ENCODE data around the gene OR2M3. TPM values are rescaled to one million over a fixed set of nuclear protein-coding genes. Genes with fewer than 3 reads are reported as not detected.

The OR2M3 gene
- total RNA-seq, 3 donors from 2014 or later (not counting 1 experiment from before 2014, with no cell fraction given): not detected

DNA sequence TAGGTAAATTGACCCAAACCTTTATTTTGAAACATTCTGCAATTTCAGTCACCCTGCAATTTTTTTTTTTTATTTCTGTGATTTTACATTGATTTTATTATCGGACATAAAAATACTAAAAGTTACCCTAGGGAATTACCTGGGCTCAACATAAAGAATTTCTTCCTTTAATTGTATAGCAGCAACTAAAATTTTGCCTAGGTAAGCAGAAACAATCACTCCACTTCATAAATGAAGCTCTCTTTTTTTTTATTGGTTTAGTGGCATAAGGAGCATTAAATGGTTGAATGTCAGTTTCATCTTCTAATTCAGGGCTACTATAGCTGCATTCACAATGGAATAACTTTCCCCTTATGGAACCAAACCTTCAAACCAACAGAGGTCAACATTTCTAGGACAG, 18.8 kb downstream of the OR2M3 start:
- no peak overlapping the region for H3K27ac Mint-ChIP-seq
- no peaks in the 10 kb centered on the region for H3K4me1 Mint-ChIP-seq
- WGBS (ENCODE audit: insufficient coverage): no CpG with 5 or more reads among the region's 1 CpG
- ATAC-seq (no peak), DNase-seq (no peak)
- intact Hi-C loops (cut with micrococcal nuclease): no loop called here
- Histone ChIP-seq H3K4me3 (ENCODE audit: low read length) (no peak overlapping the region), H3K27me3 (ENCODE audit: control insufficient read depth, insufficient read depth, low read length) (no peaks in the 10 kb centered on the region), H3K4me1 (ENCODE audit: control insufficient read depth, insufficient read depth, low read length) (no peaks in the 10 kb centered on the region), H3K36me3 (ENCODE audit: control insufficient read depth, insufficient read depth, low read length) (no peaks in the 10 kb centered on the region), H3K9me3 (ENCODE audit: control insufficient read depth, insufficient read depth, low read length) (no peaks in the 10 kb centered on the region), H3K27ac (ENCODE audit: low read length) (no peak overlapping the region)
- TF ChIP-seq, protein P1, sequence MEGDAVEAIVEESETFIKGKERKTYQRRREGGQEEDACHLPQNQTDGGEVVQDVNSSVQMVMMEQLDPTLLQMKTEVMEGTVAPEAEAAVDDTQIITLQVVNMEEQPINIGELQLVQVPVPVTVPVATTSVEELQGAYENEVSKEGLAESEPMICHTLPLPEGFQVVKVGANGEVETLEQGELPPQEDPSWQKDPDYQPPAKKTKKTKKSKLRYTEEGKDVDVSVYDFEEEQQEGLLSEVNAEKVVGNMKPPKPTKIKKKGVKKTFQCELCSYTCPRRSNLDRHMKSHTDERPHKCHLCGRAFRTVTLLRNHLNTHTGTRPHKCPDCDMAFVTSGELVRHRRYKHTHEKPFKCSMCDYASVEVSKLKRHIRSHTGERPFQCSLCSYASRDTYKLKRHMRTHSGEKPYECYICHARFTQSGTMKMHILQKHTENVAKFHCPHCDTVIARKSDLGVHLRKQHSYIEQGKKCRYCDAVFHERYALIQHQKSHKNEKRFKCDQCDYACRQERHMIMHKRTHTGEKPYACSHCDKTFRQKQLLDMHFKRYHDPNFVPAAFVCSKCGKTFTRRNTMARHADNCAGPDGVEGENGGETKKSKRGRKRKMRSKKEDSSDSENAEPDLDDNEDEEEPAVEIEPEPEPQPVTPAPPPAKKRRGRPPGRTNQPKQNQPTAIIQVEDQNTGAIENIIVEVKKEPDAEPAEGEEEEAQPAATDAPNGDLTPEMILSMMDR (IDR thresholded peaks at IDR 0.05): no peak
- no peaks in the 10 kb centered on the region for H3K36me3 Mint-ChIP-seq
- H3K27me3 Mint-ChIP-seq (ENCODE audit: low read depth in 2 of 2): no peaks in the 10 kb centered on the region
- H3K9me3 Mint-ChIP-seq: peaks cover 7% of the 10 kb centered on the region in 2 donors
- H3K4me3 Mint-ChIP-seq: no peak overlapping the region

DNA sequence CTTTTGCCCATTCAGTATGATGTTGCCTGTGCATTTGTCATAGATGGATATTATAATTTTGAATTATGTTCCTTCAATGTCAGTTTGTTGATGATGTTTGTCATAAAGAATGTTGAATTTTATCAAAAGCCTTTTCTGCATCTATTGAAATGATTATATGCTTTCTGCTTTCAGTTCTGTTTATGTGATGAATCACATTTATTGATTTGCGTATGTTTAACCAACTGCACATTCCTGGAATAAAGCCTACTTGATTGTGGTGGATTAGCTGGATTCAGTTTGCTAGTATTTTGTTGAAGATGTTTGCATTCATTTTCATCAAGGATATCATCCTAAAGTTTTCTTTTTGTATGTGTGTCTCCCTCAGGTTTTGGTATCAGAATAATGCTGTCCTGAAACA, 28.5 kb downstream of the OR2M3 start:
- Mint-ChIP-seq H3K9me3 (peaks cover 6 to 8% of the 10 kb centered on the region in 2 donors), H3K27ac (no peak overlapping the region), H3K4me1 (no peaks in the 10 kb centered on the region), H3K4me3 (no peak overlapping the region), H3K36me3 (no peaks in the 10 kb centered on the region), H3K27me3 (ENCODE audit: low read depth in 2 of 2) (no peaks in the 10 kb centered on the region)
- no peaks in the 10 kb centered on the region for H3K9me3 ChIP-seq (ENCODE audit: control insufficient read depth, insufficient read depth, low read length)
- no peaks in the 10 kb centered on the region for H3K4me1 ChIP-seq (ENCODE audit: control insufficient read depth, insufficient read depth, low read length)
- no peak overlapping the region for H3K4me3 ChIP-seq (ENCODE audit: low read length)
- TF ChIP-seq, protein P1 (IDR thresholded peaks at IDR 0.05): no peak
- 67% methylated on average over 1 of the region's 1 CpG for WGBS (ENCODE audit: insufficient coverage)
- no peak overlapping the region for H3K27ac ChIP-seq (ENCODE audit: low read length)
- H3K27me3 ChIP-seq (ENCODE audit: control insufficient read depth, insufficient read depth, low read length): no peaks in the 10 kb centered on the region
- DNase-seq (no peak), ATAC-seq (no peak)
- intact Hi-C loops (cut with micrococcal nuclease): no loop called here
- H3K36me3 ChIP-seq (ENCODE audit: control insufficient read depth, insufficient read depth, low read length): no peaks in the 10 kb centered on the region

DNA sequence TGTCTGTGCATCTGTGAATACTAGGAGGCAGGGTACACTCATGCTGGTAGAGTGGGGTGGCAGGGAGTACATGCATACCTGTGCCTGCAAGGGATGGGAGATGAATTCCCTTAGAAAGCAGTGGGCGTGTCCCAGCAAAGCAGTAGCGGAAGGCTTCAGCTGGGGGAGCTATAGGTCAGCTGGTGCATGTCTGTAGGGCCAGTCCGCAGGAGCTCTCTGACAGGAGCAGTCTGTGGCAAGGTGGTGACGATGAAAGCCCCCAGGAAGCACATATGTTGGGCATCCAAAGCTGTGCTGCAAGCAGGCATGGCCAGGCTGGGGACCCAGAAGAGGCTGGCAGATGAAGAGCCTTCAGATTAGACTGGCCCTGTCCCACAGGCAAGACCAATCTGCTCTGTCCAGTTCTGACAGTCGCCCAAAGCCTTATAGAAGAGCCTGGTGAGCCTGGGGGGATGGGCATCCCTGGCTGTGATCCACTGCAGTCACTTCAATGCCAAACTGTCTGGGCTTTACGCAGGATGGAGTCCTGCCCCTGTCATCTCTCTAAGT, 32.4 kb downstream of the OR2M3 start:
- H3K4me1 Mint-ChIP-seq: no peaks in the 10 kb centered on the region
- peaks cover 3 to 7% of the 10 kb centered on the region in 2 donors for H3K9me3 Mint-ChIP-seq
- H3K36me3 Mint-ChIP-seq: no peaks in the 10 kb centered on the region
- Histone ChIP-seq H3K4me3 (ENCODE audit: low read length) (no peak overlapping the region), H3K4me1 (ENCODE audit: control insufficient read depth, insufficient read depth, low read length) (no peaks in the 10 kb centered on the region), H3K27ac (ENCODE audit: low read length) (no peak overlapping the region), H3K36me3 (ENCODE audit: control insufficient read depth, insufficient read depth, low read length) (no peaks in the 10 kb centered on the region), H3K9me3 (ENCODE audit: control insufficient read depth, insufficient read depth, low read length) (no peaks in the 10 kb centered on the region), H3K27me3 (ENCODE audit: control insufficient read depth, insufficient read depth, low read length) (no peaks in the 10 kb centered on the region)
- WGBS (ENCODE audit: insufficient coverage): 82% methylated on average over 6 of the region's 6 CpGs
- ATAC-seq: no peak
- intact Hi-C loops (cut with micrococcal nuclease): no loop called here
- H3K27me3 Mint-ChIP-seq (ENCODE audit: low read depth in 2 of 2): no peaks in the 10 kb centered on the region
- DNase-seq: no peak
- no peak overlapping the region for H3K27ac Mint-ChIP-seq
- H3K4me3 Mint-ChIP-seq: no peak overlapping the region
- TF ChIP-seq, protein P1 (IDR thresholded peaks at IDR 0.05): no peak

DNA sequence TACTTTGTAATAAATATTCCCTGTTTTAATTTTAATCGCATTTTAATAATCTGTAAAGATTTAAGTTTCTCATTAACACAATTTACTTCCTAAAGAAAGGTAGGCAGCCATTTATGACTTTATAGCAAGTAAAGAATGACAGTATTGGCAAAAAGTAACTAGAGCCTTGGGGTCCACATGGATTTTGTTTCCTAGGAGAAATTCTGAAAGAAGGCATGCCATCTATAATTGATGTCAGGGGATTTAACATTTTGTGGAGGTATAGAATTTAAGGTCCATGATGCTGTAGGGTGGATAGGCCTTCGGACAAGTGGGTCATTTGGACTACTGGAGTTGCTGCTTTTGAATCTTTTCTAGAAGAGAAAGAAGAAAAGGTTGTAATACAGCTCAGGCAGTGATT, 34.1 kb downstream of the OR2M3 start, which contains the start of gene OR2M4:
Gene OR2M4 (plus strand): TSS at position 301 of the 400 bp plus-strand sequence. CDS start 7,512 bp downstream, outside the sequence.
- ATAC-seq: no peak
- no peak within 1 kb of the TSS for H3K4me3 ChIP-seq (ENCODE audit: low read length)
- peaks cover 3 to 7% of the 10 kb centered on the region in 2 donors for H3K9me3 Mint-ChIP-seq
- H3K27ac Mint-ChIP-seq: no peak within 1 kb of the TSS
- no peak for DNase-seq
- H3K4me1 Mint-ChIP-seq: no peaks in the 10 kb centered on the region
- no peaks in the 10 kb centered on the region for H3K36me3 ChIP-seq (ENCODE audit: control insufficient read depth, insufficient read depth, low read length)
- no peaks in the 10 kb centered on the region for H3K27me3 ChIP-seq (ENCODE audit: control insufficient read depth, insufficient read depth, low read length)
- intact Hi-C loops (cut with micrococcal nuclease): no loop called here
- no peaks in the 10 kb centered on the region for H3K36me3 Mint-ChIP-seq
- TF ChIP-seq, protein P1 (IDR thresholded peaks at IDR 0.05): no peak
- WGBS (ENCODE audit: insufficient coverage): 80% methylated on average over 1 of the region's 2 CpGs
- no peak within 1 kb of the TSS for H3K4me3 Mint-ChIP-seq
- H3K27me3 Mint-ChIP-seq (ENCODE audit: low read depth in 2 of 2): no peaks in the 10 kb centered on the region
- no peaks in the 10 kb centered on the region for H3K4me1 ChIP-seq (ENCODE audit: control insufficient read depth, insufficient read depth, low read length)
- no peaks in the 10 kb centered on the region for H3K9me3 ChIP-seq (ENCODE audit: control insufficient read depth, insufficient read depth, low read length)
- no peak within 1 kb of the TSS for H3K27ac ChIP-seq (ENCODE audit: low read length)

Data from natural killer cell (primary cell).